Medulla oblongata (tissue), 1 donor: Measurements from ENCODE around the gene TNFAIP3.
"Not testable (repeated sequence)": the region's sequence is repeated elsewhere in the genome, so short reads cannot be mapped to it uniquely, and the experiment has no call there.

Experiments used
- DNase-seq: peaks from one replicate; pipeline ENCODE4 v3.0.0-alpha.2; 2015; ENCODE audit errors: extremely low spot score

TNFAIP3 gene

GRCh38 chr6:137844773-137845172, 22.3 kb upstream of the TNFAIP3 start:
- DNase-seq: not testable (repeated sequence)

- DNase-seq: no peak
Measured at GRCh38 chr6:137845460-137845859, 21.6 kb upstream of the TNFAIP3 start.

GRCh38 chr6:137846274-137846673, 20.8 kb upstream of the TNFAIP3 start:
- DNase-seq: no peak

GRCh38 chr6:137846772-137847313, 20.2 kb upstream of the TNFAIP3 start:
- DNase-seq: peak; percentile 75

GRCh38 chr6:137847748-137848147, 19.3 kb upstream of the TNFAIP3 start:
- no peak for DNase-seq

- no peak for DNase-seq
Measured at GRCh38 chr6:137848672-137849071, 18.4 kb upstream of the TNFAIP3 start.

- no peak for DNase-seq
Measured at GRCh38 chr6:137849181-137849980, 17.7 kb upstream of the TNFAIP3 start.

GRCh38 chr6:137849981-137850714, 16.9 kb upstream of the TNFAIP3 start:
- no peak for DNase-seq

- no peak for DNase-seq
Measured at GRCh38 chr6:137850816-137851602, 16.1 kb upstream of the TNFAIP3 start.

- no peak for DNase-seq
Measured at GRCh38 chr6:137851669-137852068, 15.4 kb upstream of the TNFAIP3 start.

GRCh38 chr6:137852346-137852745, 14.7 kb upstream of the TNFAIP3 start:
- DNase-seq: no peak

GRCh38 chr6:137852811-137853210, 14.2 kb upstream of the TNFAIP3 start:
- no peak for DNase-seq

- no peak for DNase-seq
Measured at GRCh38 chr6:137853569-137854213, 13.4 kb upstream of the TNFAIP3 start.

GRCh38 chr6:137856138-137856898, 10.7 kb upstream of the TNFAIP3 start:
- no peak for DNase-seq

GRCh38 chr6:137859025-137859424, 8.0 kb upstream of the TNFAIP3 start:
- DNase-seq: no peak

GRCh38 chr6:137860394-137861005, 6.6 kb upstream of the TNFAIP3 start:
- no peak for DNase-seq

- DNase-seq: no peak
Measured at GRCh38 chr6:137861550-137862337, 5.3 kb upstream of the TNFAIP3 start.

GRCh38 chr6:137862419-137863090, 4.5 kb upstream of the TNFAIP3 start:
- DNase-seq: no peak
